Urinary bladder (tissue), 4 donors: ENCODE measurements around the gene KMT5B. TPM values are rescaled to one million over a fixed set of nuclear protein-coding genes. Genes with fewer than 3 reads are reported as not detected.
"Not testable (repeated sequence)": the region's sequence is repeated elsewhere in the genome, so short reads cannot be mapped to it uniquely, and the experiment has no call there.

Source experiments
- DNase-seq: peaks from one replicate; pipeline ENCODE4 v3.0.0-alpha.2; 2015; ENCODE audit errors: extremely low spot score
- H3K27ac ChIP-seq: one replicate; pipeline ENCODE4 v1.5.1; 2013; ENCODE audit warnings: low read depth, mild to moderate bottlenecking, moderate library complexity
- H3K36me3 ChIP-seq: one replicate; pipeline ENCODE4 v1.6.1; 2013; ENCODE audit warnings: mild to moderate bottlenecking, moderate library complexity; ENCODE audit not compliant: insufficient read depth
- H3K4me1 ChIP-seq: one replicate; pipeline ENCODE4 v1.6.1; 2013; ENCODE audit warnings: mild to moderate bottlenecking, moderate library complexity; ENCODE audit not compliant: insufficient read depth
- H3K4me3 ChIP-seq: one replicate; pipeline ENCODE4 v1.5.1; 2013; ENCODE audit warnings: low read depth, low read length
- WGBS: extraction: QIAGEN DNeasy Blood & Tissue Kit; methylation state at CpG from one replicate; pipeline ENCODE4 v1.1.7; 2013; 5-methylcytosine and 5-hydroxymethylcytosine counted together
- polyA plus RNA-seq: library from polyadenylated mRNA; stranded (reverse); fragments of 200-250 nt; gene quantifications from one replicate; pipeline ENCODE4 v1.2.3, GENCODE V29; 2013
- total RNA-seq: library from RNA; depleted of rRNA; stranded (reverse); fragments of >200 nt; gene quantifications from one replicate; pipeline ENCODE4 v1.2.3, GENCODE V29; 2014
- donor health status: healthy with polysubstance abuse.
- donor health status: healthy.

KMT5B gene
- total and polyA plus RNA-seq, 2 donors = 24.5 to 78.5 TPM

DNA sequence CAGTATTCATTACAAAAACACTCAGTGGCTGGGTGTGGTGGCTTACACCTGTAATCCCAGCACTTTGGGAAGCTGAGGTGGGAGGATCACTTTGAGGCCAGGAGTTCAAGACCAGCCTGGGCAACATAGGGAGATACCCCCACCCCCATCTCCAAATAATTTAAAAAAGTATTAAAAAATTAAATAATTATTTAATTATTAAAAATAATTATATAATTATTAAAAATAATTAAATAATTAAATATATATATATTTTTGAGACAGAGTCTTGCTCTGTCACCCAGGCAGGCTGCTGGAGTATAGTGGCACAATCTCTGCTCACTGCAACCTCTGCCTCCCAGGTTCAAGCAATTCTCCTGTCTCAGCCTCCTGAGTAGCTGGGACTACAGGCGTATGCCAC is 30.8 kb upstream of the KMT5B start:
- DNase-seq, H3K4me3 ChIP-seq, H3K36me3 ChIP-seq, H3K27ac ChIP-seq, H3K4me1 ChIP-seq: not testable (repeated sequence)
- WGBS = 100% methylated on average over 1 of the region's 1 CpG

DNA sequence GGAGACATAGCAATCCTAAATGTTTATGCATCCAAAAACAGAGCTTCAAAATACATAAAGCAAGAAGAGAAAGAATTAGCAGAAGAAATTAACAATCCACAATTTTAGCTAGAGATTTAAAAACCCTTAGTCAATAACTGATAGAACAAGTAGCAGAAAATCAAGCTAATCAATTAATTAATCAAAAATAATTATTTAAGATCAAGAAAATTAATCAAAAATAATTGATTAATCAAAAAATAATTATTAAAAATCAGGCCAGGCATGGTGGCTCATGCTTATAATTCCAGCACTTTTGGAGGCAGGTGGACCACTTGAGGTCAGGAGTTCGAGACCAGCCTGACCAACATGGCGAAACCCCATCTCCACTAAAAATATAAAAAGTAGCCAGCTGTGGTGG is 29.5 kb upstream of the KMT5B start:
- Histone ChIP-seq H3K36me3 (no peaks in the 10 kb centered on the region), H3K4me1 (no peaks in the 10 kb centered on the region), H3K4me3 (no peak overlapping the region), H3K27ac (no peak overlapping the region)
- no peak for DNase-seq
- 95% methylated on average over 2 of the region's 2 CpGs for WGBS

GRCh38 chr11:68231621-68232020 is 18.5 kb upstream of the KMT5B start:
- Histone ChIP-seq H3K27ac (no peak overlapping the region), H3K4me3 (no peak overlapping the region), H3K36me3 (no peaks in the 10 kb centered on the region), H3K4me1 (no peaks in the 10 kb centered on the region)
- no peak for DNase-seq
- WGBS = 86% methylated on average over 7 of the region's 7 CpGs

DNA sequence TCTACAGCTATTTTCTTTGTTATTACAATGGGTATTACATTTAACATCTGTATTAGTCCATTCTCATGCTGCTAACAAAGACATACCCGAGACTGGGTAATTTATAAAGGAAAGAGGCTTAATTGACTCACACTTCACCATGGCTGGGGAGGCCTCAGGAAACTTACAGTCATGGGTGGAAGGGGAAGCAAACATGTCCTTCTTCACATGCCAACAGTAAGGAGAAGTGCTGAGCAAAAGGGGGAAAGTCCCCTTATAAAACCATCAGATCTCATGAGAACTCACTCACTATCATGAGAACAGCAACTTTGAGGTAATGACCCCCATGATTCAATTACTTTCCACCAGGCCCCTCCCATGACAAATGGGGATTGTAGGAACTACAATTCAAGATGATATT is 16.5 kb upstream of the KMT5B start:
- no peak overlapping the region for H3K27ac ChIP-seq
- H3K36me3 ChIP-seq = no peaks in the 10 kb centered on the region
- no peaks in the 10 kb centered on the region for H3K4me1 ChIP-seq
- no peak for DNase-seq
- H3K4me3 ChIP-seq = no peak overlapping the region
- WGBS = 77% methylated on average over 1 of the region's 1 CpG

GRCh38 chr11:68226421-68226820 is 13.3 kb upstream of the KMT5B start:
- Histone ChIP-seq H3K36me3 (no peaks in the 10 kb centered on the region), H3K27ac (no peak overlapping the region), H3K4me1 (no peaks in the 10 kb centered on the region), H3K4me3 (no peak overlapping the region)
- 86% methylated on average over 9 of the region's 9 CpGs for WGBS
- DNase-seq = no peak

DNA sequence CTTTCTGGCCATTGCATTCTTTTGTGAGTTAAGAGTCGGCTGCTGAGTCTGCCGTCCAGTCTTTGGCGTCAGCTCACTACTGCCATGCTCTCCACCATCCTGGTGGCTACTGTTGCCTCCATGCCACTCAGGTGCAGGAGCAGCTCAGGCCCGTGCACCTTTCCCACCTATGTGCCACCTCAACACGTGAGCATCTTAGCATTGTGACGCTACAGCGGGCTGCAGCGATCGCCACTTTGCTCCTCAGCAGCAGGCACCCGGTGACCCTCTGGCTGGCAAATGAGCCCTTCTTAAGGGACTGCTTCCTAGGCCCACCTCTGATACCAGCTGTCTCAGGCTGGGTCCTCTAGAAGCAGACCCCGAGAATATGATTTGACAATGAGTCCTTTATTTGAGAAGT is 11.5 kb upstream of the KMT5B start:
- H3K4me1 ChIP-seq = no peaks in the 10 kb centered on the region
- no peak overlapping the region for H3K4me3 ChIP-seq
- no peaks in the 10 kb centered on the region for H3K36me3 ChIP-seq
- DNase-seq = no peak
- 89% methylated on average over 11 of the region's 11 CpGs for WGBS
- no peak overlapping the region for H3K27ac ChIP-seq

DNA sequence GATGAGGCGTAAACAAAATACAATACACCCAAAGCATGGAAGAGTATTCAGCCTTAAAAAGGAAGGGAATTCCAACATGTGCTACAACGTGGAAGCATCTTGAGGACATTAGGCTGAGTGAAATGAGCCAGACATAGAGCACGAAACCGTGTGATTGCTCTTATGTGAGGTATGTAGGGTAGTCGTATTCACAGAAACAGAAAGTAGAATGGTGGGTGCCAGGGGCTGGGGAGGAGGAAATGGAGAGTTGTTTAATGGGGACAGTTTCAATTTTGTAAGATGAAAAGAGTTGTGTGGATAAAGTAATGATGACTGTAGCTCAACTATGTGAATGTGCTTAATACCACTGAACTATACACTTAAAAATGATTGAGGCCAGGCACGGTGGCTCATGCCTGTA is 10.2 kb upstream of the KMT5B start:
- no peak for DNase-seq
- no peaks in the 10 kb centered on the region for H3K36me3 ChIP-seq
- H3K4me3 ChIP-seq = no peak overlapping the region
- H3K4me1 ChIP-seq = no peaks in the 10 kb centered on the region
- 75% methylated on average over 6 of the region's 6 CpGs for WGBS
- no peak overlapping the region for H3K27ac ChIP-seq

DNA sequence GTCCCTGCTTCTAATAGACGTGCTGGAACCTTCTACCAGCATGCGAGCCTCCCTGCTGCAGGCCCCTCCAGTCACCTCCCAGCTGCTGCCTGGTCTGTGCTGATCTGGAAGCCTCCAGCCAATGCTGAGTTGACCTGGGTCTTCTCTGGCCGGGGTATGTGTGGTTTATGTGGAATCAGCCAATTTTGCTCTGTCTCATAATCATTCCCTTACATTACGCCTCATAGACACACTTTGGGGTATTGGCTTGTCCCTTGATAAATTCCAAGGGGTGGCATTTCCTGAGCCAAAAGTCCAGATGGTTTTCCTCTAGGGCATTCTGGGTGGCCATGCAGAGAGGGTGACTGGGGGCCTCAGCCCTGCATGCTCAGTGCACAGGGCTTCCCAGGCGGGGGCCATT is 8.3 kb upstream of the KMT5B start:
- no peak for DNase-seq
- 74% methylated on average over 5 of the region's 5 CpGs for WGBS
- H3K27ac ChIP-seq = no peak overlapping the region

DNA sequence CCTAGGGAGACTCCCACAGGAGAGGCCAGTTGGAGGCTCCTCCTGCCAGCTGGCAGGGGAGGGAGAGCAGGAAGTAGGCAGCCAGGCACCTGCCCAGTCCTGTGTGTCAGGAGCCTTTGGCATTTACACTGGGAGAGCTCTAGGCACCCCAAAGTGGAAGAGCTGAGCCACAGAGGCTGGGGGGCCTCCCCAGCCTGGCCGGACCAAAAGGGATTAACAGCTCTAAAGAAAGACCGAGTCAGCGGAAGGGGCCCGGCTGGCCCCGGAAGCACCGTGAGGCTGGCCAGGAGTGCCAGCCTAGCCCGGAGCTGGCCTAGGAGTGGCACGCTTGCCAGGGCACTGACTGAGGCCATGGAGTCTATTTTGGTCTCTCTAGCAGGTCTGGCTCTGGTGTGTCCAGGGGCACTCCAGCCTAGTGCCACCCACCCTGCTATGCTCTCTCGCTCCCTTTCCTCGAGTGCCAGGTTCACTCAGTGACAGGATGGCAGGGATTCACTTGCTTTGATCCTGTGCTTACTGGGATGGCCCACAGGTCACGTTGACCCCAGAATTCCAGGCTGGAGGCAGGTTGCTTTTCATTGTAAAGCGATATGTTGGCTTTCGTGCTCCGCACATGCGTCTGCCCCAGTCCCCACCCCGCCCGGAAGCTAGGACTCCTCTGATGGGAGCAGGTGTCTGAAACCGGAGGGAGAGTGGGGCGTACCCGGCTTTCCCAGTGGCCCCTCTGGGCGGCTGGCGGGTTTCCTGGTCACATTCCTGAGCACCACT is 3.3 kb upstream of the KMT5B start:
- no peak overlapping the region for H3K4me3 ChIP-seq
- no peak overlapping the region for H3K27ac ChIP-seq
- no peaks in the 10 kb centered on the region for H3K36me3 ChIP-seq
- H3K4me1 ChIP-seq = no peaks in the 10 kb centered on the region
- no peak for DNase-seq
- 76% methylated on average over 22 of the region's 22 CpGs for WGBS

More for the DNA sequence above, 8.3 kb upstream of the KMT5B start:
- Histone ChIP-seq H3K4me3 (no peak overlapping the region), H3K4me1 (no peaks in the 10 kb centered on the region), H3K36me3 (no peaks in the 10 kb centered on the region)

- DNase-seq = no peak
- no peak overlapping the region for H3K4me3 ChIP-seq
- H3K36me3 ChIP-seq = no peaks in the 10 kb centered on the region
- no peak overlapping the region for H3K27ac ChIP-seq
- WGBS = 76% methylated on average over 6 of the region's 6 CpGs
- H3K4me1 ChIP-seq = no peaks in the 10 kb centered on the region
Observed at GRCh38 chr11:68215524-68216170, 2.6 kb upstream of the KMT5B start.

DNA sequence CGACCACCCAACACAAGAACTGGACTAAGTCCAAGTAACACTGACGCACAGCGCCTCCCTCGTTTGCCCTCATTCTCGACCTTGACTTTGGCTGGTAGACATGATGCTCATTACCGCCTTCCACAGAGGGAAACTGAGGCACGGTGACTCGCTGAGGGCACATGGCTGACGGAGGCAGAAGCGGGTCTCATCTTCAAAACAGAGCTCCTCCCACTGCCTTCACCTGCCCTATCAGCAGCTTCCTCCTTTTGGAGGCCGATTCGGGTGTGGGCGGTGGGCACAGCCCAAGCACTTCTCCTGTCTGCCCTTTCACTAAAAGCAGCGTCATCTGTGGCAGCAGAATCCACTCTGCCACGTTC is 2.0 kb upstream of the KMT5B start:
- DNase-seq = no peak
- no peaks in the 10 kb centered on the region for H3K4me1 ChIP-seq
- H3K27ac ChIP-seq = no peak overlapping the region
- 74% methylated on average over 15 of the region's 15 CpGs for WGBS
- no peak overlapping the region for H3K4me3 ChIP-seq
- H3K36me3 ChIP-seq = no peaks in the 10 kb centered on the region

DNA sequence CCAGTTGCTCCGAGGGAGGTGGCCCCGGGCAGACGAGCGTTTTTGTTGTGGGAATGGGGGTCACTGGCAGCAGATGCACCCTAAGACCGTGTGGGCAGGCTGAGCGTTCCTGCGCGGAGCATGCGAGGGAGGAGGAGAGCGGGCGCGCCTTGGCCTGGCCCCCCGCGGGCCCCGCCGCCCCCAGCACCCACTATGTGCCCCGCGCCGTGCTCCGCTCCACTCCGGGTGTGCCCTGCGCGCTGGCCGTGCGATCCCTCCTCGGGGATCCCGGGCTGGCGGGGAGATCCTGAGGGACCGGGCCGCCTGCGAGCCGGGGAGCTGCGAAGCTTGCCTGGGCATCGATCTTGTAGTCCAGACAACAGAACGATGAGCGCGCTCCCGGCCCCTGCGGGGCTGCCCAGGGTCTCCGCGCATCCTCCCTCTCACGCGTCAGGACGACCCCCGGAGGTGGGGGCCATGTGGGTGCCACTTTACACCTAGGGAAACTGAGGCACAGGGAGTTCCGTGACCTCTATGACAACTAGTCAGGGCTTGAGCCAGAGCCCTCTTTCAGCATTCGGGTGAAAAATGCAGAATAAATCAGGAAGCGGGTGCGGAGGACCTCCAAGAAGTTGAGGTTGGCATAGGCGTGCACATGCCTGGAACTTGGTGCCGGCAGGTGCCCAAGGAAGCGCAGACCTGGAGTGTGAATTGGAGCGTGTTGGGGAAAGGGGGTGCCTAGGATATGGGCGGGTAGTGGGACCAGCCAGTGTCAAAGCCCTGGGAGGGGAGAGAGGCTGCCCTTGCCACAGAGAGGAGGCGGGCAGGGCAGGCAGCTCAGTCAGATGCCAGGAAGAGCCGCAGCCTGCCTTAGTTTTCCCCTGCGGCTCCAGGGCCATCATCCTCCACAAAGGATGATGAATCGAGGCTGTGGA is 1.3 kb upstream of the KMT5B start:
- no peak for DNase-seq
- H3K4me1 ChIP-seq = no peaks in the 10 kb centered on the region
- H3K36me3 ChIP-seq = no peaks in the 10 kb centered on the region
- peak overlapping the region; percentile 93 for H3K4me3 ChIP-seq
- H3K27ac ChIP-seq = peak overlapping the region; percentile 100
- WGBS = 17% methylated on average over 58 of the region's 58 CpGs

GRCh38 chr11:68213555-68214172 is 568 bp upstream of the KMT5B start:
- WGBS = under 1% methylated on average over 90 of the region's 90 CpGs

More at GRCh38 chr11:68213555-68214172, 568 bp upstream of the KMT5B start:
- H3K4me1 ChIP-seq = no peaks in the 10 kb centered on the region
- H3K27ac ChIP-seq = peak overlapping the region; percentile 100
- H3K4me3 ChIP-seq = peak overlapping the region; percentile 93
- H3K36me3 ChIP-seq = no peaks in the 10 kb centered on the region
- peak; percentile 77 for DNase-seq
